ENCODE results near the gene DNAJC10.

The DNAJC10 gene

GRCh38 chr2:182818501-182818900, 102.4 kb downstream of the DNAJC10 start:
- no peak overlapping the region for H3K27ac ChIP-seq
- no peak for TF ChIP-seq CTCF (conservative IDR thresholded peaks at IDR 0.05)

GRCh38 chr2:182818925-182819324, 102.9 kb downstream of the DNAJC10 start:
- H3K27ac ChIP-seq, result no peak overlapping the region
- no peak for TF ChIP-seq CTCF (conservative IDR thresholded peaks at IDR 0.05)

- no peak overlapping the region for H3K27ac ChIP-seq
- no peak for TF ChIP-seq CTCF (conservative IDR thresholded peaks at IDR 0.05)
Measured at GRCh38 chr2:182819412-182819811, 103.4 kb downstream of the DNAJC10 start.

GRCh38 chr2:182821182-182821581, 105.1 kb downstream of the DNAJC10 start:
- no peak overlapping the region for H3K27ac ChIP-seq
- no peak for TF ChIP-seq CTCF (conservative IDR thresholded peaks at IDR 0.05)

GRCh38 chr2:182822733-182823132, 106.7 kb downstream of the DNAJC10 start:
- no peak for TF ChIP-seq CTCF (conservative IDR thresholded peaks at IDR 0.05)
- H3K27ac ChIP-seq, result no peak overlapping the region

- H3K27ac ChIP-seq, result no peak overlapping the region
- no peak for TF ChIP-seq CTCF (conservative IDR thresholded peaks at IDR 0.05)
Measured at GRCh38 chr2:182824056-182824766, 108.2 kb downstream of the DNAJC10 start.

- no peak overlapping the region for H3K27ac ChIP-seq
- TF ChIP-seq CTCF (conservative IDR thresholded peaks at IDR 0.05), result no peak
Measured at GRCh38 chr2:182824767-182825158, 108.7 kb downstream of the DNAJC10 start.

Data from VCaP (cell line).